HepG2 (cell line): ENCODE measurements around the gene MFSD6. TPM values are rescaled to one million over a fixed set of nuclear protein-coding genes. Genes with fewer than 3 reads are reported as not detected.

Experiments used
- ATAD3A ChIP-seq: sonication (generic); formaldehyde crosslinking; IDR thresholded peaks from 2 replicates; pipeline ENCODE4 v1.4.0; 2020; ENCODE audit warnings: missing genetic modification reagents
- CENPX ChIP-seq: sonication (generic); formaldehyde crosslinking; IDR thresholded peaks from 2 replicates; pipeline ENCODE4 v1.9.0; 2021; ENCODE audit warnings: mild to moderate bottlenecking, missing genetic modification reagents, moderate library complexity
- CREM ChIP-seq, 2 experiments: sonication (generic) in 1 of 2; formaldehyde crosslinking in 1 of 2; IDR thresholded peaks; 2 replicates each; pipeline versions ENCODE4 v1.4.0 to v1.6.1; 2016 to 2020; ENCODE audit warnings: antibody characterized with exemption in 1 of 2, mild to moderate bottlenecking in 1 of 2, missing genetic modification reagents in 1 of 2
- EEA1 ChIP-seq: sonication (generic); formaldehyde crosslinking; IDR thresholded peaks from 2 replicates; pipeline ENCODE4 v1.5.1; 2020; ENCODE audit warnings: mild to moderate bottlenecking, missing genetic modification reagents, borderline replicate concordance
- REXO4 ChIP-seq: sonication (generic); formaldehyde crosslinking; IDR thresholded peaks from 2 replicates; pipeline ENCODE4 v1.8.0; 2022; ENCODE audit warnings: missing genetic modification reagents, mild to moderate bottlenecking, borderline replicate concordance
- SALL2 ChIP-seq: sonication (generic); formaldehyde crosslinking; IDR thresholded peaks from 2 replicates; pipeline ENCODE4 v1.8.1; 2023; ENCODE audit warnings: mild to moderate bottlenecking, missing genetic modification reagents, inconsistent platforms
- SMAD1 ChIP-seq: sonication (generic); formaldehyde crosslinking; IDR thresholded peaks from 2 replicates; pipeline ENCODE4 v1.4.0; 2020; ENCODE audit warnings: missing genetic modification reagents, low read depth, mild to moderate bottlenecking, borderline replicate concordance
- SMAD3 ChIP-seq: sonication (generic); formaldehyde crosslinking; IDR thresholded peaks from 2 replicates; pipeline ENCODE4 v1.4.0; 2020; ENCODE audit warnings: missing genetic modification reagents
- SOX5 ChIP-seq: IDR thresholded peaks from 2 replicates; pipeline ENCODE4 v1.6.1; 2016; ENCODE audit warnings: borderline replicate concordance
- TBP ChIP-seq: sonication (generic); formaldehyde crosslinking; IDR thresholded peaks from 2 replicates; pipeline ENCODE4 v1.5.0; 2020; ENCODE audit warnings: missing genetic modification reagents
- TBX2 ChIP-seq: sonication (generic); formaldehyde crosslinking; IDR thresholded peaks from 2 replicates; pipeline ENCODE4 v1.5.0; 2020; ENCODE audit warnings: missing genetic modification reagents, mild to moderate bottlenecking, borderline replicate concordance
- TCF7 ChIP-seq: sonication (generic); IDR thresholded peaks from 2 replicates; pipeline ENCODE4 v1.6.1; 2016; ENCODE audit warnings: antibody characterized with exemption, low read depth
- TEAD3 ChIP-seq: optimal IDR thresholded peaks from 2 replicates; pipeline ENCODE3; 2016; ENCODE audit warnings: borderline replicate concordance
- THAP11 ChIP-seq: IDR thresholded peaks from 2 replicates; pipeline ENCODE4 v1.6.1; 2016; ENCODE audit warnings: missing biosample characterization, missing genetic modification reagents
- ZC3H4 ChIP-seq: sonication (generic); formaldehyde crosslinking; IDR thresholded peaks from 2 replicates; pipeline ENCODE4 v1.4.0; 2020; ENCODE audit warnings: missing genetic modification reagents, borderline replicate concordance
- ZNF234 ChIP-seq: sonication (generic); formaldehyde crosslinking; conservative IDR thresholded peaks from 2 replicates; pipeline ENCODE4 v1.5.1; 2020; ENCODE audit warnings: mild to moderate bottlenecking, missing genetic modification reagents
- ZNF34 ChIP-seq: sonication (generic); formaldehyde crosslinking; IDR thresholded peaks from 2 replicates; pipeline ENCODE4 v1.4.0; 2020; ENCODE audit warnings: mild to moderate bottlenecking, missing genetic modification reagents, borderline replicate concordance
- ZNF644 ChIP-seq: IDR thresholded peaks from 2 replicates; pipeline ENCODE4 v1.6.1; 2016; ENCODE audit warnings: low read depth
- ZNF761 ChIP-seq: sonication (generic); formaldehyde crosslinking; conservative IDR thresholded peaks from 2 replicates; pipeline ENCODE4 v1.4.0; 2020; ENCODE audit warnings: mild to moderate bottlenecking, missing genetic modification reagents
- ZNF878 ChIP-seq: sonication (generic); formaldehyde crosslinking; IDR thresholded peaks from 2 replicates; pipeline ENCODE4 v1.8.1; 2023; ENCODE audit warnings: mild to moderate bottlenecking, missing genetic modification reagents, moderate library complexity
- polyA plus RNA-seq, 8 experiments: library from polyadenylated mRNA; depleted of rRNA in 3 of 8; stranded (reverse) in 7 of 8; unstranded in 1 of 8; fragments of >200 nt; fragmentation: Illumina TruSeq in 4 of 8; extraction: Trizol in 4 of 8; gene quantifications; 2 replicates each; pipeline versions ENCODE4 v1.2.1 to v1.2.3, GENCODE V29; 2011 to 2016; ENCODE audit warnings: low read depth in 4 of 8, missing spikeins in 1 of 8, mixed read lengths in 1 of 8; ENCODE audit not compliant: insufficient read depth in 1 of 8
- total RNA-seq, 5 experiments: library from RNA; depleted of rRNA; stranded (reverse); fragments of >200 nt; fragmentation: Illumina TruSeq; extraction: Trizol; gene quantifications; 2 replicates each; pipeline ENCODE4 v1.2.3, GENCODE V29; 2016; ENCODE audit warnings: low read depth in 1 of 5
- TF ChIP-seq, protein P1 (sequence below): sonication (generic); formaldehyde crosslinking; IDR thresholded peaks from 2 replicates; pipeline ENCODE4 v1.4.0; 2020; ENCODE audit warnings: missing genetic modification reagents
- TF ChIP-seq, protein P2 (sequence below): sonication (generic); formaldehyde crosslinking; IDR thresholded peaks from 2 replicates; pipeline ENCODE4 v1.4.0; 2020; ENCODE audit warnings: low read depth, mild to moderate bottlenecking, missing genetic modification reagents
- TF ChIP-seq, protein P3 (sequence below): sonication (generic); formaldehyde crosslinking; IDR thresholded peaks from 2 replicates; pipeline ENCODE4 v1.4.0; 2020; ENCODE audit warnings: missing genetic modification reagents

The MFSD6 gene
- total and polyA plus RNA-seq, 2 of the 13 experiments (the other 11 are each of a cell fraction or from before 2014, with no cell fraction given) = 0.92 to 1.4 TPM

DNA sequence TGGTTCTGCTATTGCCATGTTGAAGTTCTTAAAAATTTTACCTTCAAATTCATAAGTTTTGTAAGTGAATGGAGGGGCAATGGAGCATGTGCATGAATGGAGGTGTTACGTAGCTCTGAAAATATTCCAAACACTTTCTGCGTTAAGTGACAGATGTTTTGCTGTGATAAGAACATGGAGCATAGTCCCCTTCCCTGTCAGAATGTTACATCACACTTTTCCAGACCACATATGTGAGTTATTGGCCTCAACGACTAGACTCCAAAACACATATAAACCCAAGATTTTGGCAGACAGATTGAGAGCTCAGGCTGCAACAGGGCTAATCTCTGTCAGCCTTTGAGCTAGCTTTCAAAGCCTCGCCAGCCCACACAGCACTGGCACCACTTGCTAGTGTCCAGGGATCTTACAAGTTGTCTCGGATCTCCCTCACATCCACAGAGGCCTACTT lies 27.2 kb upstream of the MFSD6 start (continued):
- TF ChIP-seq, protein P1, sequence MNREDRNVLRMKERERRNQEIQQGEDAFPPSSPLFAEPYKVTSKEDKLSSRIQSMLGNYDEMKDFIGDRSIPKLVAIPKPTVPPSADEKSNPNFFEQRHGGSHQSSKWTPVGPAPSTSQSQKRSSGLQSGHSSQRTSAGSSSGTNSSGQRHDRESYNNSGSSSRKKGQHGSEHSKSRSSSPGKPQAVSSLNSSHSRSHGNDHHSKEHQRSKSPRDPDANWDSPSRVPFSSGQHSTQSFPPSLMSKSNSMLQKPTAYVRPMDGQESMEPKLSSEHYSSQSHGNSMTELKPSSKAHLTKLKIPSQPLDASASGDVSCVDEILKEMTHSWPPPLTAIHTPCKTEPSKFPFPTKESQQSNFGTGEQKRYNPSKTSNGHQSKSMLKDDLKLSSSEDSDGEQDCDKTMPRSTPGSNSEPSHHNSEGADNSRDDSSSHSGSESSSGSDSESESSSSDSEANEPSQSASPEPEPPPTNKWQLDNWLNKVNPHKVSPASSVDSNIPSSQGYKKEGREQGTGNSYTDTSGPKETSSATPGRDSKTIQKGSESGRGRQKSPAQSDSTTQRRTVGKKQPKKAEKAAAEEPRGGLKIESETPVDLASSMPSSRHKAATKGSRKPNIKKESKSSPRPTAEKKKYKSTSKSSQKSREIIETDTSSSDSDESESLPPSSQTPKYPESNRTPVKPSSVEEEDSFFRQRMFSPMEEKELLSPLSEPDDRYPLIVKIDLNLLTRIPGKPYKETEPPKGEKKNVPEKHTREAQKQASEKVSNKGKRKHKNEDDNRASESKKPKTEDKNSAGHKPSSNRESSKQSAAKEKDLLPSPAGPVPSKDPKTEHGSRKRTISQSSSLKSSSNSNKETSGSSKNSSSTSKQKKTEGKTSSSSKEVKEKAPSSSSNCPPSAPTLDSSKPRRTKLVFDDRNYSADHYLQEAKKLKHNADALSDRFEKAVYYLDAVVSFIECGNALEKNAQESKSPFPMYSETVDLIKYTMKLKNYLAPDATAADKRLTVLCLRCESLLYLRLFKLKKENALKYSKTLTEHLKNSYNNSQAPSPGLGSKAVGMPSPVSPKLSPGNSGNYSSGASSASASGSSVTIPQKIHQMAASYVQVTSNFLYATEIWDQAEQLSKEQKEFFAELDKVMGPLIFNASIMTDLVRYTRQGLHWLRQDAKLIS (CRISPR knock-in tag) = no peak
- TF ChIP-seq ZNF761 = no peak
- 0 out of 2 replicates have a peak, but pooled peaks have one; percentile 25 for TF ChIP-seq TBX2
- TF ChIP-seq ZNF644 (CRISPR knock-in tag) = peak; percentile 58; the same call in 1 of the 2 replicates
- no peak for TF ChIP-seq ZNF34 (CRISPR knock-in tag)
- no peak for TF ChIP-seq ZC3H4 (CRISPR knock-in tag)
- TF ChIP-seq TEAD3 (CRISPR knock-in tag) = peak; percentile 80
- no peak for TF ChIP-seq SMAD1 (CRISPR knock-in tag)
- no peak for TF ChIP-seq REXO4 (CRISPR knock-in tag)
- no peak for TF ChIP-seq ZNF234 (CRISPR knock-in tag)
- no peak for TF ChIP-seq ZNF878 (CRISPR knock-in tag)
- TF ChIP-seq CREM (IDR thresholded peaks at IDR 0.05) = peak; percentile 16; the same call in 1 of the 2 replicates
- TF ChIP-seq CREM (CRISPR knock-in tag; IDR thresholded peaks at IDR 0.05) = no peak
- no peak for TF ChIP-seq TBP (CRISPR knock-in tag)
- TF ChIP-seq SMAD3 (CRISPR knock-in tag) = 0 out of 2 replicates have a peak, but pooled peaks have one; percentile 30
- no peak for TF ChIP-seq ATAD3A
- TF ChIP-seq THAP11 (CRISPR knock-in tag) = peak; percentile 2; the same call in 1 of the 2 replicates
- TF ChIP-seq SOX5 (CRISPR knock-in tag) = 0 out of 2 replicates have a peak, but pooled peaks have one; percentile 11
- TF ChIP-seq CENPX (CRISPR knock-in tag) = 0 out of 2 replicates have a peak, but pooled peaks have one; percentile 43
- TF ChIP-seq, protein P2, sequence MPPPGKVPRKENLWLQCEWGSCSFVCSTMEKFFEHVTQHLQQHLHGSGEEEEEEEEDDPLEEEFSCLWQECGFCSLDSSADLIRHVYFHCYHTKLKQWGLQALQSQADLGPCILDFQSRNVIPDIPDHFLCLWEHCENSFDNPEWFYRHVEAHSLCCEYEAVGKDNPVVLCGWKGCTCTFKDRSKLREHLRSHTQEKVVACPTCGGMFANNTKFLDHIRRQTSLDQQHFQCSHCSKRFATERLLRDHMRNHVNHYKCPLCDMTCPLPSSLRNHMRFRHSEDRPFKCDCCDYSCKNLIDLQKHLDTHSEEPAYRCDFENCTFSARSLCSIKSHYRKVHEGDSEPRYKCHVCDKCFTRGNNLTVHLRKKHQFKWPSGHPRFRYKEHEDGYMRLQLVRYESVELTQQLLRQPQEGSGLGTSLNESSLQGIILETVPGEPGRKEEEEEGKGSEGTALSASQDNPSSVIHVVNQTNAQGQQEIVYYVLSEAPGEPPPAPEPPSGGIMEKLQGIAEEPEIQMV (CRISPR knock-in tag) = no peak
- TF ChIP-seq EEA1 = no peak
- no peak for TF ChIP-seq SALL2
- no peak for TF ChIP-seq TCF7
- TF ChIP-seq, protein P3, sequence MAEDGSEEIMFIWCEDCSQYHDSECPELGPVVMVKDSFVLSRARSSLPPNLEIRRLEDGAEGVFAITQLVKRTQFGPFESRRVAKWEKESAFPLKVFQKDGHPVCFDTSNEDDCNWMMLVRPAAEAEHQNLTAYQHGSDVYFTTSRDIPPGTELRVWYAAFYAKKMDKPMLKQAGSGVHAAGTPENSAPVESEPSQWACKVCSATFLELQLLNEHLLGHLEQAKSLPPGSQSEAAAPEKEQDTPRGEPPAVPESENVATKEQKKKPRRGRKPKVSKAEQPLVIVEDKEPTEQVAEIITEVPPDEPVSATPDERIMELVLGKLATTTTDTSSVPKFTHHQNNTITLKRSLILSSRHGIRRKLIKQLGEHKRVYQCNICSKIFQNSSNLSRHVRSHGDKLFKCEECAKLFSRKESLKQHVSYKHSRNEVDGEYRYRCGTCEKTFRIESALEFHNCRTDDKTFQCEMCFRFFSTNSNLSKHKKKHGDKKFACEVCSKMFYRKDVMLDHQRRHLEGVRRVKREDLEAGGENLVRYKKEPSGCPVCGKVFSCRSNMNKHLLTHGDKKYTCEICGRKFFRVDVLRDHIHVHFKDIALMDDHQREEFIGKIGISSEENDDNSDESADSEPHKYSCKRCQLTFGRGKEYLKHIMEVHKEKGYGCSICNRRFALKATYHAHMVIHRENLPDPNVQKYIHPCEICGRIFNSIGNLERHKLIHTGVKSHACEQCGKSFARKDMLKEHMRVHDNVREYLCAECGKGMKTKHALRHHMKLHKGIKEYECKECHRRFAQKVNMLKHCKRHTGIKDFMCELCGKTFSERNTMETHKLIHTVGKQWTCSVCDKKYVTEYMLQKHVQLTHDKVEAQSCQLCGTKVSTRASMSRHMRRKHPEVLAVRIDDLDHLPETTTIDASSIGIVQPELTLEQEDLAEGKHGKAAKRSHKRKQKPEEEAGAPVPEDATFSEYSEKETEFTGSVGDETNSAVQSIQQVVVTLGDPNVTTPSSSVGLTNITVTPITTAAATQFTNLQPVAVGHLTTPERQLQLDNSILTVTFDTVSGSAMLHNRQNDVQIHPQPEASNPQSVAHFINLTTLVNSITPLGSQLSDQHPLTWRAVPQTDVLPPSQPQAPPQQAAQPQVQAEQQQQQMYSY (CRISPR knock-in tag) = no peak
